Tibial nerve (tissue), 4 donors: Measurements from ENCODE around the gene LPCAT2.

Source experiments
- EP300 ChIP-seq, 2 donors: sonication (generic); formaldehyde crosslinking; IDR thresholded peaks; one replicate each; pipeline ENCODE4 v1.6.1; 2017; ENCODE audit warnings: antibody characterized with exemption in 2 of 2, mild to moderate bottlenecking in 1 of 2
- TF ChIP-seq, protein P1 (sequence below), 5 experiments: fragments of 200-600 bp in 3 of 5; fragments of 450-650 bp in 2 of 5; sonication (generic) in 3 of 5; IDR thresholded peaks; one replicate each; pipeline ENCODE4 v1.5.1; 2016 to 2019; ENCODE audit warnings: antibody characterized with exemption in 5 of 5, mild to moderate bottlenecking in 3 of 5, moderate library complexity in 2 of 5

DNA sequence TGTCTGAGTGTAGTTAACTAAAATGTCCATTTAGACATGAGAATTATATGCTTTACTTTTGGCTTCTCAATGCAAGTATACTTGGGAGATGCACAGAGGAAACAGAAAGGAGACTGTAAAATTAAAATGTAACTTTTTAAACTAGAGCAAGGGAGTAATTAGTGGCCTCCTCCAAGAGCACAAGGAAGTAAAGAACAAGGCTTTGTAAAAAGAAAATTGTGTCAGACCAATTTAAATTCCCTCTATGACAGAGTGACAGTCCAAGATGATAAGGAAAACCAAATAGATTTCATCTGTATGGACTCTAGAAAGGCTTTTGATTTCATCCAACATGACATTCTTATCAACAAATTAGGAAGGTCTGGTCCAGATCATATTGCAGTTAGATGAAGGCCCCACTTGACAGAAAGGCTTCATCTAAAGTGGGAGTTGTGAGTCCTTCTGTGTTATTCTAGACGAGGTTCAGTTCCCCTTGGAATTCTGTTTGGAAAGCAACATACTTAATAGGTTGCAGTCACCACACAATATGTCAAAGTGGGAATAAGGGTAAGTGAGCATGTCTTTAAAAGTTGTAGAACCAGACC lies 51.2 kb downstream of the LPCAT2 start:
- no peak for TF ChIP-seq EP300 (IDR thresholded peaks at IDR 0.05)
- TF ChIP-seq, protein P1, sequence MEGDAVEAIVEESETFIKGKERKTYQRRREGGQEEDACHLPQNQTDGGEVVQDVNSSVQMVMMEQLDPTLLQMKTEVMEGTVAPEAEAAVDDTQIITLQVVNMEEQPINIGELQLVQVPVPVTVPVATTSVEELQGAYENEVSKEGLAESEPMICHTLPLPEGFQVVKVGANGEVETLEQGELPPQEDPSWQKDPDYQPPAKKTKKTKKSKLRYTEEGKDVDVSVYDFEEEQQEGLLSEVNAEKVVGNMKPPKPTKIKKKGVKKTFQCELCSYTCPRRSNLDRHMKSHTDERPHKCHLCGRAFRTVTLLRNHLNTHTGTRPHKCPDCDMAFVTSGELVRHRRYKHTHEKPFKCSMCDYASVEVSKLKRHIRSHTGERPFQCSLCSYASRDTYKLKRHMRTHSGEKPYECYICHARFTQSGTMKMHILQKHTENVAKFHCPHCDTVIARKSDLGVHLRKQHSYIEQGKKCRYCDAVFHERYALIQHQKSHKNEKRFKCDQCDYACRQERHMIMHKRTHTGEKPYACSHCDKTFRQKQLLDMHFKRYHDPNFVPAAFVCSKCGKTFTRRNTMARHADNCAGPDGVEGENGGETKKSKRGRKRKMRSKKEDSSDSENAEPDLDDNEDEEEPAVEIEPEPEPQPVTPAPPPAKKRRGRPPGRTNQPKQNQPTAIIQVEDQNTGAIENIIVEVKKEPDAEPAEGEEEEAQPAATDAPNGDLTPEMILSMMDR (IDR thresholded peaks at IDR 0.05) = no peak
